Fibroblast of lung (primary cell): ENCODE measurements around the gene FGR. TPM values are rescaled to one million over a fixed set of nuclear protein-coding genes. Genes with fewer than 3 reads are reported as not detected.

Experiments
- DNase-seq, 2 donors: peaks; one replicate each; pipeline versions ENCODE4 v3.0.0 to v3.0.0-alpha.2; 2010; ENCODE audit warnings: low read depth in 2 of 2
- H2AFZ ChIP-seq: 2 replicates; pipeline ENCODE4 v1.5.1; 2012; ENCODE audit warnings: low read length, control low read depth, inconsistent platforms
- H3K27ac ChIP-seq: 2 replicates; pipeline ENCODE4 v1.5.1; 2011; ENCODE audit warnings: low read length, control low read depth; ENCODE audit not compliant: insufficient read depth
- H3K27me3 ChIP-seq: 2 replicates; pipeline ENCODE4 v1.5.1; 2011; ENCODE audit warnings: mild to moderate bottlenecking, low read length; ENCODE audit not compliant: control insufficient read depth, insufficient read depth
- H3K36me3 ChIP-seq: 2 replicates; pipeline ENCODE4 v1.5.1; 2011; ENCODE audit warnings: low read length; ENCODE audit not compliant: control insufficient read depth, insufficient read depth
- H3K4me1 ChIP-seq: 2 replicates; pipeline ENCODE4 v1.5.1; 2011; ENCODE audit warnings: low read length; ENCODE audit not compliant: control insufficient read depth, insufficient read depth; ENCODE audit errors: extremely low read depth
- H3K4me2 ChIP-seq: 2 replicates; pipeline ENCODE4 v1.5.1; 2011; ENCODE audit warnings: low read length, control low read depth; ENCODE audit not compliant: insufficient read depth; ENCODE audit errors: extremely low read depth
- H3K4me3 ChIP-seq, 4 experiments: fragments of 200-600 bp in 1 of 4; sonication (generic) in 1 of 4; replicated peaks in 1 of 4; 2 replicates each; pipeline ENCODE4 v1.5.1; 2011 to 2016; ENCODE audit warnings: low read length in 4 of 4, low read depth in 3 of 4, mild to moderate bottlenecking in 3 of 4, control low read depth in 2 of 4, inconsistent platforms in 1 of 4, mixed read lengths in 1 of 4; ENCODE audit not compliant: insufficient read depth in 1 of 4; ENCODE audit errors: control extremely low read depth in 1 of 4
- H3K79me2 ChIP-seq: 2 replicates; pipeline ENCODE4 v1.5.1; 2012; ENCODE audit warnings: mild to moderate bottlenecking, low read length, inconsistent platforms; ENCODE audit not compliant: control insufficient read depth, insufficient read depth
- H3K9ac ChIP-seq: 2 replicates; pipeline ENCODE4 v1.5.1; 2011; ENCODE audit warnings: mild to moderate bottlenecking, low read length, control low read depth; ENCODE audit not compliant: insufficient read depth
- H3K9me3 ChIP-seq: 2 replicates; pipeline ENCODE4 v1.5.1; 2012; ENCODE audit warnings: low read depth, low read length; ENCODE audit not compliant: control insufficient read depth, insufficient read depth
- H4K20me1 ChIP-seq: 2 replicates; pipeline ENCODE4 v1.5.1; 2011; ENCODE audit warnings: low read length; ENCODE audit not compliant: control insufficient read depth, insufficient read depth; ENCODE audit errors: extremely low read depth
- EZH2 ChIP-seq: IDR thresholded peaks from 2 replicates; pipeline ENCODE4 v1.5.1; 2012; ENCODE audit warnings: low read length, control low read depth, mild to moderate bottlenecking; ENCODE audit errors: missing control alignments
- polyA plus RNA-seq, 2 donors: library from polyadenylated mRNA; depleted of rRNA in 1 of 2; stranded (reverse) in 1 of 2; unstranded in 1 of 2; fragments of >200 nt; gene quantifications; 2 replicates each; pipeline ENCODE4 v1.2.1, GENCODE V29; 2011 to 2012; ENCODE audit warnings: missing spikeins in 1 of 2
- total RNA-seq: library from RNA; depleted of rRNA; stranded (reverse); fragments of >200 nt; gene quantifications from 2 replicates; pipeline ENCODE4 v1.2.1, GENCODE V29; 2014
- TF ChIP-seq, protein P1 (sequence below), 2 donors: IDR thresholded peaks in 1 of 2; conservative IDR thresholded peaks in 1 of 2; 1 replicate in 1 of 2; 2 replicates in 1 of 2; pipeline ENCODE4 v1.5.1; 2011 to 2012; ENCODE audit warnings: low read length in 2 of 2, control low read depth in 1 of 2, inconsistent platforms in 1 of 2, low read depth in 1 of 2, mild to moderate bottlenecking in 1 of 2

FGR gene
- total and polyA plus RNA-seq, 2 donors (not counting 1 experiment from before 2014, with no cell fraction given) = not detected

DNA sequence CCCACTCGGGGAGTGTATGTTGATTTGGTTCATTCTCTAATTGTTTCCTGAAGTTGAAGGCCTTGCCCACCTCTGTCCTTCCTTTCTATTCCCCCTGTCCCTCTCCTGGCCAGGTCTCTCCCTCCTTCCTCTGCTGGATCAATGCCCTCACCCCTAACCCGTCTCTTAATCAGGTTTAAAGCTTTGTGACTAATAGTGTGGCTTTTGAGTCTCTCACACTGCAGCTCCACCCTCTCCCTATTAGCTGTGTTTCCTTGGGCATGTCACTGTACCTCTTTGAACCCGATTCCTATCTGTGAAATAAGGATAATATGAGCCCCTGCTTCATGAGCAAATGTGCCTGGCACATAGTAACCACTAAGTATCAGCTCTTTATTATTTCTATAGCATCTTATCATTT, 51.5 kb downstream of the FGR start:
- Histone ChIP-seq H3K9ac (no peak overlapping the region), H3K27me3 (no peaks in the 10 kb centered on the region), H4K20me1 (no peaks in the 10 kb centered on the region), H2AFZ (no peak overlapping the region), H3K4me3 (no peak overlapping the region), H3K4me1 (peaks cover 9% of the 10 kb centered on the region), H3K4me2 (no peak overlapping the region), H3K79me2 (peaks cover 56% of the 10 kb centered on the region), H3K27ac (no peak overlapping the region), H3K9me3 (no peaks in the 10 kb centered on the region), H3K36me3 (peaks cover 2% of the 10 kb centered on the region)
- DNase-seq = no peak
- no peak for TF ChIP-seq EZH2
- TF ChIP-seq, protein P1, sequence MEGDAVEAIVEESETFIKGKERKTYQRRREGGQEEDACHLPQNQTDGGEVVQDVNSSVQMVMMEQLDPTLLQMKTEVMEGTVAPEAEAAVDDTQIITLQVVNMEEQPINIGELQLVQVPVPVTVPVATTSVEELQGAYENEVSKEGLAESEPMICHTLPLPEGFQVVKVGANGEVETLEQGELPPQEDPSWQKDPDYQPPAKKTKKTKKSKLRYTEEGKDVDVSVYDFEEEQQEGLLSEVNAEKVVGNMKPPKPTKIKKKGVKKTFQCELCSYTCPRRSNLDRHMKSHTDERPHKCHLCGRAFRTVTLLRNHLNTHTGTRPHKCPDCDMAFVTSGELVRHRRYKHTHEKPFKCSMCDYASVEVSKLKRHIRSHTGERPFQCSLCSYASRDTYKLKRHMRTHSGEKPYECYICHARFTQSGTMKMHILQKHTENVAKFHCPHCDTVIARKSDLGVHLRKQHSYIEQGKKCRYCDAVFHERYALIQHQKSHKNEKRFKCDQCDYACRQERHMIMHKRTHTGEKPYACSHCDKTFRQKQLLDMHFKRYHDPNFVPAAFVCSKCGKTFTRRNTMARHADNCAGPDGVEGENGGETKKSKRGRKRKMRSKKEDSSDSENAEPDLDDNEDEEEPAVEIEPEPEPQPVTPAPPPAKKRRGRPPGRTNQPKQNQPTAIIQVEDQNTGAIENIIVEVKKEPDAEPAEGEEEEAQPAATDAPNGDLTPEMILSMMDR (conservative IDR thresholded peaks at IDR 0.05 in 1 of 2, IDR thresholded peaks at IDR 0.05 in 1 of 2; ENCODE audit: low read depth in 1 of 2, low read length in 2 of 2) = no peak

DNA sequence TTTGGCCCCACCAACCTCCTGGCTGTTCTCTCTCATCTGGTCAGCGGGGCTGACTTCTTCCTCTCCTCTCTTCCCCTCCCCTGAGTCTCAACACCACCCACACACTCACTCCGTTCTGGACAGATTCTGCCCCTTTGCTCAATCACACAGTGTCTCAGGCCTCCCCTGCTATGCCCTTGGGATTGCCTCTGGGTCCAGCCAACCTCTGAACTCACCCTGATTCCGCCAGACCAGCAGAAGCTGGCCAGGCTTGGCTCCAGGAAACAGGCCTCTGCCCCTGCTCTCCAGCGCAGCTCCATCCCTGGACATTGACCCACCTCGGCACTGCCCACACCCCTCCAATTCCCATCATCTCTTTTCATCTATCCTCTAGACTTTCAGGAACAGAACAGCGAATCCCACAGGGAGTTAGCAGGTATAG, 53.2 kb downstream of the FGR start:
- Histone ChIP-seq H3K9me3 (no peaks in the 10 kb centered on the region), H3K27me3 (no peaks in the 10 kb centered on the region), H3K9ac (no peak overlapping the region), H3K4me2 (no peak overlapping the region), H3K36me3 (no peaks in the 10 kb centered on the region), H4K20me1 (no peaks in the 10 kb centered on the region), H3K79me2 (peaks cover 50% of the 10 kb centered on the region), H2AFZ (no peak overlapping the region), H3K4me3 (no peak overlapping the region), H3K27ac (peak overlapping the region; percentile 23), H3K4me1 (peaks cover 16% of the 10 kb centered on the region)
- TF ChIP-seq, protein P1 (conservative IDR thresholded peaks at IDR 0.05 in 1 of 2, IDR thresholded peaks at IDR 0.05 in 1 of 2; ENCODE audit: low read depth in 1 of 2, low read length in 2 of 2) = no peak
- TF ChIP-seq EZH2 = no peak
- no peak for DNase-seq

DNA sequence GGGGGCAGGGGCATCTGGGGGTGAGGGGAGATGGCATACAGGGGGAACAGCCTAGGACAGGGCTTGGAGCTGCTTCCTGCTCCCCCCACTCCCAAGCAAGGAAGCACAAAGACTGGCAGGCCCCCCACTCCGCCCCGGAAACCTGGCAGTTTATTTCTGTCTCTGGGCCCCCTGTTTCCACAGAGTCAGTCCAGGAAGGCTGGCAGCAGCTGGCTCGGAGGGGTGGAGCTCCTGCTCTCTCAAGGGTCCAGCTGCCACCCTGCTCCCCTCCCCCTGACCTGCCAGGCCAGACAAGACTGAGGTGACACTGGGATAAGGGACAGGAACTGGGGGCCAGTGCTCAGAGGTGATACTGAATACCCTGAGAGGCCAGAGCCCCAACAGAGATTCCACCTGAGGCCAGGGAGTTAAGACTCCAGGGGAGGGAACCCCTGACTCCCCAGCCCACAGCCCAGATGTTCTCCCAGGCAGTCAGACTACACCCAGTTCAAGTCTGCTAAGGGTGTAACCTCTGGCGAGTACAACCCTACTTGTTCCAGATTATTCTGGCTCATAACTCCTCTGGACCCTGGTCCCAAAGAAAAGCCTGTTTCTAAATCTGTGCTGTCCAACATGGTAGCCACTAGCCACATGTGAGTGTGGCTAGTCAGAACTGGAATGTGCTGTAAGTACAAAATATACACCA, 57.3 kb downstream of the FGR start:
- Histone ChIP-seq H3K27me3 (no peaks in the 10 kb centered on the region), H3K27ac (no peak overlapping the region), H2AFZ (no peak overlapping the region), H3K4me2 (no peak overlapping the region), H3K4me1 (peaks cover 45% of the 10 kb centered on the region), H3K9me3 (no peaks in the 10 kb centered on the region), H3K79me2 (peaks cover 56% of the 10 kb centered on the region), H3K4me3 (no peak overlapping the region), H3K9ac (no peak overlapping the region), H4K20me1 (no peaks in the 10 kb centered on the region), H3K36me3 (no peaks in the 10 kb centered on the region)
- TF ChIP-seq EZH2 = no peak
- TF ChIP-seq, protein P1 (conservative IDR thresholded peaks at IDR 0.05 in 1 of 2, IDR thresholded peaks at IDR 0.05 in 1 of 2; ENCODE audit: low read depth in 1 of 2, low read length in 2 of 2) = no peak
- peak in 1 of 2 donors; percentile 51 for DNase-seq
